ENCODE measurements around the gene SDK1. TPM values are rescaled to one million over a fixed set of nuclear protein-coding genes. Genes with fewer than 3 reads are reported as not detected.

The SDK1 gene
- total RNA-seq, 4 donors from 2014 or later, result 2.0 to 9.3 (median 3.8) TPM

DNA sequence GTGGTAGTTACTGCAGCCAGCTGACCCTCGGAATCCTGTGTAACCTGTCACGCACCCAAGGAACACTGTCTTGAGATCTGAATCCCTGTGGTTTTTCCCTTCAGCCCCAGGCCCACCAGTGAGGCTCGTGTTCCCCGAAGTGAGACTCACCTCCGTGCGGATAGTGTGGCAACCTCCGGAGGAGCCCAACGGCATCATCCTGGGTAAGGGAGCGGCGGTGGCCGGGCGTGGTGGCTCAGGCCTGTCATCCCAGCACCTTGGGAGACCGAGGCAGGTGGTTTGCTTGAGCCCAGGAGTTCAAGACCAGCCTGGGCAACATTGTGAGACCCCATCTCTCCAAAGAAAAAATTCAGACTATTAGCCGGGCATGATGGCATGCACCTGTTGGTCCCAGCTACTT is 831.2 kb downstream of the SDK1 start:
- Histone ChIP-seq H3K9me3 (no peaks in the 10 kb centered on the region), H3K27ac (no peak overlapping the region)
- no peak for TF ChIP-seq POLR2A (IDR thresholded peaks at IDR 0.05)

DNA sequence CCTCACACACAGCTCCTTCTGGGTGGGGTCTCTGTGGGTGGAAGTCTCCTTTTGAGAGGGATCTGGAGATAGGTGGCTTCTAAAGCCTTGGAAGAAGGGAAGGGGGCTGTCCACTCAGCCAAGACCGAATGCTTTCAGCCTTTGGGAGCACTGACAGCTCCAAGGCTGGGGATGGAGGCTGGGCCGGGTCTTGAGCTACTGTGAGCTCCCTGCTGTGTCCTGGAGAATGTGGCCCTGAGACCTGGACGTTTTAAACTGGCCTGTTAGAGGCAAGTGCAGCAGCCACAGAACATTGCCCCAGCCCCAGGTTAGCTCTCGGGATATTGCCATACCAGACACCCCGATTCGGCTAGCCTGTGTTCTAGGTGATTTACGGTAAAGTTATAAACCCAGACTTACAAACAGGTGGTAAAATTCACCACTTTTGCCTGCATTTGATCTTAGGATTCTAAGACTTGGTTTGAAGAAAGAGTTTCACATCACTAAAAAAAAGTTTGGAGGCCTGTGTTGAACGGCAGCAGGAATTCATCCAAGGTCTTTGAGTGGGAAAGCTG is 832.5 kb downstream of the SDK1 start:
- 72 to 85% methylated on average over 4 to 6 of the region's 8 CpGs for WGBS, 2 donors
- Histone ChIP-seq H3K27me3 (peaks cover 0 to 18% (median 0%) of the 10 kb centered on the region in 4 donors), H3K36me3 (no peaks in the 10 kb centered on the region), H3K4me3 (no peak overlapping the region), H3K9me3 (no peaks in the 10 kb centered on the region), H3K27ac (no peak overlapping the region), H3K4me1 (no peaks in the 10 kb centered on the region)
- intact Hi-C loops (cut with DNase I), result no loop called here
- no peak for TF ChIP-seq CTCF (IDR thresholded peaks at IDR 0.05)
- TF ChIP-seq POLR2A (IDR thresholded peaks at IDR 0.05), result no peak
- no peak for DNase-seq

More for the DNA sequence above, 831.2 kb downstream of the SDK1 start:
- peaks cover 0 to 6% (median 0%) of the 10 kb centered on the region in 3 donors for H3K36me3 ChIP-seq
- H3K4me3 ChIP-seq, result no peak overlapping the region
- 84 to 100% methylated on average over 3 to 5 of the region's 14 CpGs for WGBS, 2 donors
- intact Hi-C loops (cut with DNase I), result no loop called here
- H3K4me1 ChIP-seq, result no peaks in the 10 kb centered on the region
- no peak for DNase-seq
- H3K27me3 ChIP-seq, result peaks cover 0 to 31% (median 0%) of the 10 kb centered on the region in 4 donors

DNA sequence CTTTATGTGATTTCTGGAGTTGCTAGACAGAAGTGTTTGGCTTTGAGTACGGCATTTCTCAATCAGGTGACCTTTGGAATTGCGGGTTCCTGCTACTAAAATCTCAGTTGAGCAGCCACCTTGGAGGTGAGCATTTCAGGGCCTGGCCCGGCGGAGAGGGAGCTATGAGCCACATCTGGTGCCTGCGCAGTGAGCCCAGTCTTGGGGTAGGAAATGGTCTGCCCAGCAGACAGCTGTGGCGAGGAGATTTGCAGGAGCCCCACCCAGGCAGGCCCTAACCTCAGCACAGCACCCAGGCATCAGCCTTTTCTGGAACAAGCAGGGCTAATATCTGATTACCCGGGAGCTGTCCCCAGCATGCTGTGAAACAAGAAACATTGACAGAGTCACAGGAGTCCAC is 833.2 kb downstream of the SDK1 start:
- peaks cover 0 to 15% (median 0%) of the 10 kb centered on the region in 4 donors for H3K27me3 ChIP-seq
- no peak overlapping the region for H3K4me3 ChIP-seq
- no peaks in the 10 kb centered on the region for H3K9me3 ChIP-seq
- no peaks in the 10 kb centered on the region for H3K4me1 ChIP-seq
- intact Hi-C loops (cut with DNase I), result no loop called here
- no peak overlapping the region for H3K27ac ChIP-seq
- no peaks in the 10 kb centered on the region for H3K36me3 ChIP-seq
- no peak for DNase-seq
- 97 to 100% methylated on average over 5 to 7 of the region's 7 CpGs for WGBS, 2 donors
- no peak for TF ChIP-seq CTCF (IDR thresholded peaks at IDR 0.05)
- no peak for TF ChIP-seq POLR2A (IDR thresholded peaks at IDR 0.05)

GRCh38 chr7:4134631-4135030 is 833.6 kb downstream of the SDK1 start:
- Histone ChIP-seq H3K9me3 (no peaks in the 10 kb centered on the region), H3K4me3 (no peak overlapping the region), H3K36me3 (no peaks in the 10 kb centered on the region), H3K4me1 (no peaks in the 10 kb centered on the region), H3K27me3 (peaks cover 0 to 11% (median 0%) of the 10 kb centered on the region in 4 donors), H3K27ac (no peak overlapping the region)
- intact Hi-C loops (cut with DNase I), result no loop called here
- no peak for DNase-seq
- 88 to 91% methylated on average over 15 of the region's 20 CpGs for WGBS, 2 donors
- TF ChIP-seq CTCF (IDR thresholded peaks at IDR 0.05), result no peak
- no peak for TF ChIP-seq POLR2A (IDR thresholded peaks at IDR 0.05)

GRCh38 chr7:4135301-4135700 is 834.2 kb downstream of the SDK1 start:
- Histone ChIP-seq H3K9me3 (no peaks in the 10 kb centered on the region), H3K27me3 (peaks cover 0 to 5% (median 0%) of the 10 kb centered on the region in 4 donors), H3K4me3 (no peak overlapping the region), H3K27ac (no peak overlapping the region), H3K4me1 (no peaks in the 10 kb centered on the region), H3K36me3 (no peaks in the 10 kb centered on the region)
- TF ChIP-seq CTCF (IDR thresholded peaks at IDR 0.05), result no peak
- TF ChIP-seq POLR2A (IDR thresholded peaks at IDR 0.05), result no peak
- no peak for DNase-seq
- intact Hi-C loops (cut with DNase I), result no loop called here
- 86 to 91% methylated on average over 8 to 12 of the region's 12 CpGs for WGBS, 2 donors

GRCh38 chr7:4136036-4136435 is 835.0 kb downstream of the SDK1 start:
- H3K4me3 ChIP-seq, result no peak overlapping the region
- no peak for TF ChIP-seq POLR2A (IDR thresholded peaks at IDR 0.05)
- TF ChIP-seq CTCF (IDR thresholded peaks at IDR 0.05), result no peak
- intact Hi-C loops (cut with DNase I), result no loop called here
- H3K9me3 ChIP-seq, result no peaks in the 10 kb centered on the region
- H3K4me1 ChIP-seq, result no peaks in the 10 kb centered on the region
- WGBS, 2 donors, result 75 to 90% methylated on average over 11 of the region's 11 CpGs
- H3K27me3 ChIP-seq, result peaks cover 0 to 4% (median 0%) of the 10 kb centered on the region in 4 donors
- no peak overlapping the region for H3K27ac ChIP-seq
- H3K36me3 ChIP-seq, result no peaks in the 10 kb centered on the region
- DNase-seq, result no peak
